Kidney (tissue), 14 donors: Measurements from ENCODE around the gene CRIM1. TPM values are rescaled to one million over a fixed set of nuclear protein-coding genes. Genes with fewer than 3 reads are reported as not detected.

Experiments used
- DNase-seq, 5 donors: peaks; one replicate each; pipeline ENCODE4 v3.0.0-alpha.2; 2013 to 2020
- FAIRE-seq: peaks from 2 replicates; lab custom pipeline; 2012; peaks lifted over from hg19 to GRCh38; lab: Jason Lieb, UNC
- H3K27ac ChIP-seq, 2 donors: one replicate each; pipeline ENCODE4 v1.7.0; 2013; ENCODE audit warnings: low read depth in 2 of 2, low read length in 2 of 2, inconsistent platforms in 1 of 2
- H3K27me3 ChIP-seq: one replicate; pipeline ENCODE4 v1.7.1; 2013; ENCODE audit warnings: low read length, inconsistent platforms; ENCODE audit not compliant: control insufficient read depth, insufficient read depth
- H3K36me3 ChIP-seq, 3 donors: one replicate each; pipeline versions ENCODE4 v1.7.0 to v1.7.1; 2013; ENCODE audit warnings: low read length in 3 of 3, control low read depth in 1 of 3, inconsistent platforms in 1 of 3; ENCODE audit not compliant: insufficient read depth in 3 of 3, control insufficient read depth in 2 of 3
- H3K4me1 ChIP-seq, 3 donors: one replicate each; pipeline versions ENCODE4 v1.7.0 to v1.7.1; 2013; ENCODE audit warnings: low read length in 3 of 3, inconsistent platforms in 1 of 3, low read depth in 1 of 3; ENCODE audit not compliant: control insufficient read depth in 2 of 3, insufficient read depth in 2 of 3
- H3K4me3 ChIP-seq, 3 donors: one replicate each; pipeline versions ENCODE4 v1.7.0 to v1.8.1; 2013; ENCODE audit warnings: low read length in 3 of 3, control low read depth in 1 of 3, inconsistent platforms in 1 of 3
- H3K9ac ChIP-seq, 3 donors: one replicate each; pipeline versions ENCODE4 v1.7.0 to v1.7.1; 2013; ENCODE audit warnings: low read length in 3 of 3, control low read depth in 1 of 3, inconsistent platforms in 1 of 3
- H3K9me3 ChIP-seq, 3 donors: one replicate each; pipeline versions ENCODE4 v1.7.0 to v1.7.1; 2013; ENCODE audit warnings: low read length in 3 of 3, control low read depth in 1 of 3, inconsistent platforms in 1 of 3; ENCODE audit not compliant: control insufficient read depth in 2 of 3, insufficient read depth in 1 of 3
- CTCF ChIP-seq: IDR thresholded peaks from 3 replicates; pipeline ENCODE4 v1.5.1; 2012; ENCODE audit warnings: mild to moderate bottlenecking, moderate library complexity, borderline replicate concordance; ENCODE audit not compliant: insufficient read depth; ENCODE audit errors: extremely low read depth
- intact Hi-C: fragments of 100-400 bp; cut with DNase I; formaldehyde crosslinking; loops from one replicate; pipeline ENCODE4 v1.11.1; 2022
- polyA plus RNA-seq: library from polyadenylated mRNA; stranded (reverse); fragments of 350-450 nt; fragmentation: Illumina TruSeq; extraction: RNeasy Lipid Tissue Mini Kit (QIAGEN cat#74804); gene quantifications from one replicate; pipeline ENCODE4 v1.2.3, GENCODE V29; 2014; ENCODE audit warnings: low read depth, low replicate concordance; ENCODE audit not compliant: insufficient read depth
- total RNA-seq: library from RNA; stranded (reverse); fragmentation: NEBNext Ultra II Directional; extraction: Animal tissue kit (Norgen Biotek cat#: 25700); gene quantifications from one replicate; pipeline ENCODE4 v1.2.1, GENCODE V29; 2021
- donor health status: control.
- donor health status: control.
- donor health status: control.
- donor health status: control.
- donor health status: control.
- donor health status: DM: yes; HTN: yes; CAD: no.
- donor health status: Normal renal cell carcinoma (clear cell type).

Gene CRIM1
- total and polyA plus RNA-seq, 2 donors from 2014 or later, result 47.2 to 154 TPM

DNA sequence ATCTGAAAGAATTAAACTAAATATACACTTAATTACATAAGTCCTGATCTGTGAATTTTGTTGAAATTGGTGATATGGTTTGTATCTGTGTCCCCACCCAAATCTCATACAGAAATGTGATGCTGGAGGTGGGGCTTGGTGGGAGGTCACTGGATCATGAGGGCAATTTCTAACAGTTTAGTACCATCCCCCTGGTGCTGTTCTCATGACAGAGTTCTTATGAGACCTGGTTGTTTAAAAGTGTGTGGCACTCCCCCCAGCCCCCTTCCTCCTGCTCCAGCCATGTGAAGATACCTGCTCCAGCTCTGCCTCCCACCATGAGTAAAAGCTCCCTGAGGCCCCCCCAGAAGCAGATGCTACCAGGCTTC lies 223.7 kb downstream of the CRIM1 start:
- no peak for FAIRE-seq
- no peak overlapping the region for H3K9ac ChIP-seq
- no peaks in the 10 kb centered on the region for H3K4me1 ChIP-seq
- intact Hi-C loops, result no loop called here
- no peak for DNase-seq
- H3K27ac ChIP-seq, result no peak overlapping the region
- no peak overlapping the region for H3K4me3 ChIP-seq
- no peaks in the 10 kb centered on the region for H3K9me3 ChIP-seq
- H3K36me3 ChIP-seq, result peaks cover 8 to 26% (median 23%) of the 10 kb centered on the region in 3 donors
- no peaks in the 10 kb centered on the region for H3K27me3 ChIP-seq
- TF ChIP-seq CTCF, result no peak

- no peak for DNase-seq
- TF ChIP-seq CTCF, result no peak
- H3K27me3 ChIP-seq, result no peaks in the 10 kb centered on the region
- intact Hi-C loops, result no loop called here
- H3K27ac ChIP-seq, result no peak overlapping the region
- no peaks in the 10 kb centered on the region for H3K4me1 ChIP-seq
- FAIRE-seq, result no peak
- H3K36me3 ChIP-seq, result peaks cover 8 to 30% (median 23%) of the 10 kb centered on the region in 3 donors
- no peak overlapping the region for H3K9ac ChIP-seq
- H3K4me3 ChIP-seq, result no peak overlapping the region
- no peaks in the 10 kb centered on the region for H3K9me3 ChIP-seq
Measured at GRCh38 chr2:36582538-36582937, 227.0 kb downstream of the CRIM1 start.

DNA sequence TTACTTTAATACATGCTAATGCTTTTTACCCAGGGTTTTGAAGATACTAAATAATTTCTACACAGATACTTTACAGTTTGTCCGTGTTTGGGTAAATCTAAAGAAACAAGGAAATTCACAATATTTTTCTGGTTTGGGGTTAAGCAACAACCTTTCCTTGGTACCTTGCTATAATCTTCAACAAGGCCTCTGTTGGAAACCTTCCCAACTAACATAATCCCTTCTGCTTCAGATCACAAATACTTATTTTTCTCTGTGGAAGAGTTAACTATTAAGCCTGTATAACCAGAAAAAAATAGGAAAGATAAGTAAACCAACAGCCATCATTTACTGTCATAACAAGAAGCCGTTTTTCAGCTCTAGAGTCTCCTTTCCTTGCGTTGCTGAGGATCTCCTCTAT lies 227.4 kb downstream of the CRIM1 start:
- H3K36me3 ChIP-seq, result peaks cover 6 to 26% (median 21%) of the 10 kb centered on the region in 3 donors
- intact Hi-C loops, result no loop called here
- H3K4me3 ChIP-seq, result no peak overlapping the region
- H3K9me3 ChIP-seq, result no peaks in the 10 kb centered on the region
- H3K4me1 ChIP-seq, result no peaks in the 10 kb centered on the region
- no peak for DNase-seq
- no peak for TF ChIP-seq CTCF
- H3K27me3 ChIP-seq, result no peaks in the 10 kb centered on the region
- H3K27ac ChIP-seq, result no peak overlapping the region
- no peak overlapping the region for H3K9ac ChIP-seq
- no peak for FAIRE-seq

DNA sequence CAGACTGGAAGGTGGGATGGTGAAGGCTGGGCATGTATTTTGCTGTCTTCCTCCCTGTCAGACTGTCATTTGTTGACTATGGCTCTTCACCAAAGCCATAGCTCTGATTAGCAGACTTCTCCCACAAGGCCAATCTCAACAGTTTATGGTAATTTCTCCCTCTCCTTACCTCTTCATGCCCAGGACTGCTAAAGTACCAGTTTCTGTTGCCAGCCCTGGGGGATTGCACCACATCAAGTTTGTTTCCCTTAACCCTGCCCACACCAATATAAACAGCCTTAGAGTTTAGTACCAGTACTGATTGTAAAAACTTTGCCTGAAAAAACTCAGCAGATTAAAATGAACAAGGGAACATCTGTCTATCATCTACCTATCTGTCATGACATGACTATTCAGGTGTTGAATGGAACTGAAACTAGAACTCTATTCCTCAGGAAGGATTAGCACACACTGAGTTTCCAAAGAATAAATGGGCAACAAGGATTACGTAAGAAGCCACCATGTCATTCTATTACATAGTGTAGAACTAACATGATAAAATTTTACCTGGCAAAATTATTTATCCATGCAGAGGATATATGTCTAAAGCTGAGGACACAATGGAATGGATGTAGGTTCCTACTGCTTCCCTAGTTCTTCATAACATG lies 228.7 kb downstream of the CRIM1 start:
- H3K27me3 ChIP-seq, result no peaks in the 10 kb centered on the region
- H3K27ac ChIP-seq, result no peak overlapping the region
- H3K36me3 ChIP-seq, result peaks cover 2 to 17% (median 16%) of the 10 kb centered on the region in 3 donors
- H3K4me3 ChIP-seq, result no peak overlapping the region
- H3K4me1 ChIP-seq, result no peaks in the 10 kb centered on the region
- FAIRE-seq (no peak), DNase-seq (no peak)
- TF ChIP-seq CTCF, result no peak
- intact Hi-C loops, result no loop called here
- H3K9me3 ChIP-seq, result no peaks in the 10 kb centered on the region
- no peak overlapping the region for H3K9ac ChIP-seq
